WTC11 (cell line): Measurements from ENCODE around the gene RPS15. TPM values are rescaled to one million over a fixed set of nuclear protein-coding genes. Genes with fewer than 3 reads are reported as not detected.

Experiments
- ARID4B ChIP-seq: sonication (generic); formaldehyde crosslinking; IDR thresholded peaks from 2 replicates; pipeline ENCODE4 v1.8.0; 2023; ENCODE audit warnings: missing genetic modification reagents, mild to moderate bottlenecking, borderline replicate concordance
- CBFB ChIP-seq: sonication (generic); formaldehyde crosslinking; IDR thresholded peaks from 2 replicates; pipeline ENCODE4 v1.8.1; 2022; ENCODE audit warnings: mild to moderate bottlenecking, low read depth, missing genetic modification reagents
- E2F5 ChIP-seq: sonication (generic); formaldehyde crosslinking; IDR thresholded peaks from 2 replicates; pipeline ENCODE4 v1.8.1; 2022; ENCODE audit warnings: mild to moderate bottlenecking, moderate library complexity, missing genetic modification reagents
- FOXK1 ChIP-seq: sonication (generic); formaldehyde crosslinking; IDR thresholded peaks from 2 replicates; pipeline ENCODE4 v1.8.0; 2022; ENCODE audit warnings: mild to moderate bottlenecking, moderate library complexity, missing genetic modification reagents
- IRF2 ChIP-seq: sonication (generic); formaldehyde crosslinking; IDR thresholded peaks from 2 replicates; pipeline ENCODE4 v1.8.0; 2022; ENCODE audit warnings: low read depth, missing genetic modification reagents, borderline replicate concordance
- KAT7 ChIP-seq: sonication (generic); formaldehyde crosslinking; IDR thresholded peaks from 2 replicates; pipeline ENCODE4 v1.8.1; 2023; ENCODE audit warnings: missing genetic modification reagents, mild to moderate bottlenecking, borderline replicate concordance
- MYBL2 ChIP-seq: sonication (generic); formaldehyde crosslinking; IDR thresholded peaks from 2 replicates; pipeline ENCODE4 v1.8.1; 2023; ENCODE audit warnings: mild to moderate bottlenecking, moderate library complexity, missing genetic modification reagents
- PRRX2 ChIP-seq: fragments of 250-450 bp; sonication (Bioruptor Pico); IDR thresholded peaks from 2 replicates; pipeline ENCODE4 v1.8.0; 2021; ENCODE audit warnings: mild to moderate bottlenecking
- RELA ChIP-seq: sonication (generic); formaldehyde crosslinking; IDR thresholded peaks from 2 replicates; pipeline ENCODE4 v1.8.1; 2022; ENCODE audit warnings: missing genetic modification reagents, mild to moderate bottlenecking, borderline replicate concordance
- SMAD3 ChIP-seq: sonication (generic); formaldehyde crosslinking; IDR thresholded peaks from 2 replicates; pipeline ENCODE4 v1.8.0; 2022; ENCODE audit warnings: missing genetic modification reagents, mild to moderate bottlenecking, borderline replicate concordance
- SP1 ChIP-seq: sonication (generic); formaldehyde crosslinking; conservative IDR thresholded peaks from 2 replicates; pipeline ENCODE4 v1.8.1; 2022; ENCODE audit warnings: missing genetic modification reagents
- TP53 ChIP-seq: sonication (generic); formaldehyde crosslinking; IDR thresholded peaks from 2 replicates; pipeline ENCODE4 v1.8.1; 2023; ENCODE audit warnings: mild to moderate bottlenecking, missing genetic modification reagents
- ZNF121 ChIP-seq: sonication (generic); formaldehyde crosslinking; IDR thresholded peaks from 2 replicates; pipeline ENCODE4 v1.8.0; 2023; ENCODE audit warnings: missing genetic modification reagents
- ZNF232 ChIP-seq: sonication (generic); formaldehyde crosslinking; IDR thresholded peaks from 2 replicates; pipeline ENCODE4 v1.8.0; 2022; ENCODE audit warnings: mild to moderate bottlenecking, missing genetic modification reagents
- ZNF263 ChIP-seq: sonication (generic); formaldehyde crosslinking; IDR thresholded peaks from 2 replicates; pipeline ENCODE4 v1.8.1; 2022; ENCODE audit warnings: low read depth, mild to moderate bottlenecking, moderate library complexity, missing genetic modification reagents
- ZNF317 ChIP-seq: sonication (generic); formaldehyde crosslinking; IDR thresholded peaks from 2 replicates; pipeline ENCODE4 v1.8.1; 2023; ENCODE audit warnings: low read depth, mild to moderate bottlenecking, moderate library complexity, missing genetic modification reagents, borderline replicate concordance
- ZNF416 ChIP-seq: fragments of 250-450 bp; sonication (Bioruptor Pico); IDR thresholded peaks from 2 replicates; pipeline ENCODE4 v1.9.0; 2021; ENCODE audit warnings: mild to moderate bottlenecking, inconsistent platforms
- ZNF423 ChIP-seq: fragments of 250-450 bp; sonication (Bioruptor Pico); IDR thresholded peaks from 2 replicates; pipeline ENCODE4 v2.1.2; 2022; ENCODE audit warnings: mild to moderate bottlenecking, moderate library complexity
- total RNA-seq: library from RNA; stranded (reverse); gene quantifications from 3 replicates; pipeline ENCODE4 v1.2.3, GENCODE V29; 2021
- TF ChIP-seq, protein P1 (sequence below): sonication (generic); formaldehyde crosslinking; IDR thresholded peaks from 2 replicates; pipeline ENCODE4 v1.8.0; 2023; ENCODE audit warnings: mild to moderate bottlenecking, missing genetic modification reagents
- TF ChIP-seq, protein P2 (sequence below): sonication (generic); formaldehyde crosslinking; IDR thresholded peaks from 2 replicates; pipeline ENCODE4 v1.8.1; 2022; ENCODE audit warnings: mild to moderate bottlenecking, missing genetic modification reagents, moderate library complexity, borderline replicate concordance
- TF ChIP-seq, protein P3 (sequence below): sonication (generic); formaldehyde crosslinking; IDR thresholded peaks from 2 replicates; pipeline ENCODE4 v1.8.1; 2023; ENCODE audit warnings: mild to moderate bottlenecking, missing genetic modification reagents, borderline replicate concordance
- TF ChIP-seq, protein P4 (sequence below): sonication (generic); formaldehyde crosslinking; IDR thresholded peaks from 2 replicates; pipeline ENCODE4 v1.8.0; 2022; ENCODE audit warnings: mild to moderate bottlenecking, missing genetic modification reagents

RPS15 gene
- total RNA-seq, 1 experiment from 2014 or later, result 1,932 TPM

DNA sequence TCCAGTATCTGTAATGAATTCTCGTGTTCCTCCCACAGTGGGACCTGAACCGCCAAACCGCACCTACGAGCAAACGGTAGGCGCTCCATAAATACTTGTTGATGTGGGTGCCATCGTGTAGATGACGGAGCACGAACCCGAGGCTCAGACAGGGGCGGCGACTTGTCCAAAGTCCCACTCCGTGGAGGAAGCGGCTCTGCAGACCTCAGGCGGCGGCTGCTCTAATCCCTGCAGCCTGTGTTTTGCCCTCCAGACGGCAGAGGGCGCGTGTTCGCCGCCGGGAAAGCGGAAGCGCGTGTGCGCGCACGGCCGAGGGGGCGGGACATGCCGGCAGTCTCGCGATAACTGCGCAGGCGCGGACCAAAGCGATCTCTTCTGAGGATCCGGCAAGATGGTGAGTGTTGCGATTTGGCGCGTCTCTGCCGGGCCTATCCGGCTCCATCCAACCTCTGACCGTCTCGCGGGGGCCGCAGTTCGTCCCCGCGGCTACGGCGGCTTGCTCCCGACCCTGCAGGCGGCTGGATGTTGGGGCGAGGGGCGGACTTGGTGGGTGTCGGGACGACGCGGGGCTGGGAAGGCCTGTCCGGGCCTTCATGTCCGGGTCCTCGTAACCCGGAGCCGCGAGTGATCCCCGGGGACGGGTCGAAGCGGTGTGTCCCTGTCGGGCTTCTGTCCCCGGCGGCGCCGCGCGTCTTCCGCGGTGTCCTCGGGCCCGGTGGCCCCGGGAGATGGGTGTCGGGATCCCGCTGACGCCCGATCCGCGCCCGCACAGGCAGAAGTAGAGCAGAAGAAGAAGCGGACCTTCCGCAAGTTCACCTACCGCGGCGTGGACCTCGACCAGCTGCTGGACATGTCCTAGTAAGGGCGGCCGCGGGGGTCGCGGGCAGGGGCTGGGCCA lies at the start of gene RPS15 (continued):
- TF ChIP-seq ZNF232 (CRISPR knock-in tag), result no peak
- TF ChIP-seq KAT7 (CRISPR knock-in tag), result peak; percentile 69; the same call in 1 of the 2 replicates
- TF ChIP-seq RELA (CRISPR knock-in tag), result peak; percentile 20; the same call in 1 of the 2 replicates
- no peak; the same call in 1 of the 2 replicates for TF ChIP-seq ZNF416 (CRISPR knock-in tag)
- TF ChIP-seq ZNF423 (CRISPR knock-in tag), result no peak
- no peak for TF ChIP-seq IRF2 (CRISPR knock-in tag)
- peak; percentile 47; the same call in 1 of the 2 replicates for TF ChIP-seq ZNF317 (CRISPR knock-in tag)
- TF ChIP-seq ZNF263, result no peak
- peak; percentile 94 for TF ChIP-seq TP53 (CRISPR knock-in tag)
- TF ChIP-seq, protein P1, sequence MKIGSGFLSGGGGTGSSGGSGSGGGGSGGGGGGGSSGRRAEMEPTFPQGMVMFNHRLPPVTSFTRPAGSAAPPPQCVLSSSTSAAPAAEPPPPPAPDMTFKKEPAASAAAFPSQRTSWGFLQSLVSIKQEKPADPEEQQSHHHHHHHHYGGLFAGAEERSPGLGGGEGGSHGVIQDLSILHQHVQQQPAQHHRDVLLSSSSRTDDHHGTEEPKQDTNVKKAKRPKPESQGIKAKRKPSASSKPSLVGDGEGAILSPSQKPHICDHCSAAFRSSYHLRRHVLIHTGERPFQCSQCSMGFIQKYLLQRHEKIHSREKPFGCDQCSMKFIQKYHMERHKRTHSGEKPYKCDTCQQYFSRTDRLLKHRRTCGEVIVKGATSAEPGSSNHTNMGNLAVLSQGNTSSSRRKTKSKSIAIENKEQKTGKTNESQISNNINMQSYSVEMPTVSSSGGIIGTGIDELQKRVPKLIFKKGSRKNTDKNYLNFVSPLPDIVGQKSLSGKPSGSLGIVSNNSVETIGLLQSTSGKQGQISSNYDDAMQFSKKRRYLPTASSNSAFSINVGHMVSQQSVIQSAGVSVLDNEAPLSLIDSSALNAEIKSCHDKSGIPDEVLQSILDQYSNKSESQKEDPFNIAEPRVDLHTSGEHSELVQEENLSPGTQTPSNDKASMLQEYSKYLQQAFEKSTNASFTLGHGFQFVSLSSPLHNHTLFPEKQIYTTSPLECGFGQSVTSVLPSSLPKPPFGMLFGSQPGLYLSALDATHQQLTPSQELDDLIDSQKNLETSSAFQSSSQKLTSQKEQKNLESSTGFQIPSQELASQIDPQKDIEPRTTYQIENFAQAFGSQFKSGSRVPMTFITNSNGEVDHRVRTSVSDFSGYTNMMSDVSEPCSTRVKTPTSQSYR (CRISPR knock-in tag), result peak; percentile 74; the same call in 1 of the 2 replicates
- no peak for TF ChIP-seq ZNF121 (CRISPR knock-in tag)
- peak; percentile 97 for TF ChIP-seq SP1 (CRISPR knock-in tag)
- peak; percentile 88 for TF ChIP-seq FOXK1 (CRISPR knock-in tag)
- TF ChIP-seq, protein P2, sequence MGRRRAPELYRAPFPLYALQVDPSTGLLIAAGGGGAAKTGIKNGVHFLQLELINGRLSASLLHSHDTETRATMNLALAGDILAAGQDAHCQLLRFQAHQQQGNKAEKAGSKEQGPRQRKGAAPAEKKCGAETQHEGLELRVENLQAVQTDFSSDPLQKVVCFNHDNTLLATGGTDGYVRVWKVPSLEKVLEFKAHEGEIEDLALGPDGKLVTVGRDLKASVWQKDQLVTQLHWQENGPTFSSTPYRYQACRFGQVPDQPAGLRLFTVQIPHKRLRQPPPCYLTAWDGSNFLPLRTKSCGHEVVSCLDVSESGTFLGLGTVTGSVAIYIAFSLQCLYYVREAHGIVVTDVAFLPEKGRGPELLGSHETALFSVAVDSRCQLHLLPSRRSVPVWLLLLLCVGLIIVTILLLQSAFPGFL (CRISPR knock-in tag), result 0 out of 2 replicates have a peak, but pooled peaks have one; percentile 88
- TF ChIP-seq CBFB (CRISPR knock-in tag), result peak; percentile 92
- TF ChIP-seq, protein P3, sequence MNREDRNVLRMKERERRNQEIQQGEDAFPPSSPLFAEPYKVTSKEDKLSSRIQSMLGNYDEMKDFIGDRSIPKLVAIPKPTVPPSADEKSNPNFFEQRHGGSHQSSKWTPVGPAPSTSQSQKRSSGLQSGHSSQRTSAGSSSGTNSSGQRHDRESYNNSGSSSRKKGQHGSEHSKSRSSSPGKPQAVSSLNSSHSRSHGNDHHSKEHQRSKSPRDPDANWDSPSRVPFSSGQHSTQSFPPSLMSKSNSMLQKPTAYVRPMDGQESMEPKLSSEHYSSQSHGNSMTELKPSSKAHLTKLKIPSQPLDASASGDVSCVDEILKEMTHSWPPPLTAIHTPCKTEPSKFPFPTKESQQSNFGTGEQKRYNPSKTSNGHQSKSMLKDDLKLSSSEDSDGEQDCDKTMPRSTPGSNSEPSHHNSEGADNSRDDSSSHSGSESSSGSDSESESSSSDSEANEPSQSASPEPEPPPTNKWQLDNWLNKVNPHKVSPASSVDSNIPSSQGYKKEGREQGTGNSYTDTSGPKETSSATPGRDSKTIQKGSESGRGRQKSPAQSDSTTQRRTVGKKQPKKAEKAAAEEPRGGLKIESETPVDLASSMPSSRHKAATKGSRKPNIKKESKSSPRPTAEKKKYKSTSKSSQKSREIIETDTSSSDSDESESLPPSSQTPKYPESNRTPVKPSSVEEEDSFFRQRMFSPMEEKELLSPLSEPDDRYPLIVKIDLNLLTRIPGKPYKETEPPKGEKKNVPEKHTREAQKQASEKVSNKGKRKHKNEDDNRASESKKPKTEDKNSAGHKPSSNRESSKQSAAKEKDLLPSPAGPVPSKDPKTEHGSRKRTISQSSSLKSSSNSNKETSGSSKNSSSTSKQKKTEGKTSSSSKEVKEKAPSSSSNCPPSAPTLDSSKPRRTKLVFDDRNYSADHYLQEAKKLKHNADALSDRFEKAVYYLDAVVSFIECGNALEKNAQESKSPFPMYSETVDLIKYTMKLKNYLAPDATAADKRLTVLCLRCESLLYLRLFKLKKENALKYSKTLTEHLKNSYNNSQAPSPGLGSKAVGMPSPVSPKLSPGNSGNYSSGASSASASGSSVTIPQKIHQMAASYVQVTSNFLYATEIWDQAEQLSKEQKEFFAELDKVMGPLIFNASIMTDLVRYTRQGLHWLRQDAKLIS (CRISPR knock-in tag), result peak; percentile 85
- peak; percentile 86; the same call in 1 of the 2 replicates for TF ChIP-seq SMAD3
- peak; percentile 67; the same call in 1 of the 2 replicates for TF ChIP-seq ARID4B (CRISPR knock-in tag)
- TF ChIP-seq MYBL2 (CRISPR knock-in tag), result peak; percentile 41; the same call in 1 of the 2 replicates
- peak; percentile 72 for TF ChIP-seq E2F5 (CRISPR knock-in tag)
- TF ChIP-seq, protein P4, sequence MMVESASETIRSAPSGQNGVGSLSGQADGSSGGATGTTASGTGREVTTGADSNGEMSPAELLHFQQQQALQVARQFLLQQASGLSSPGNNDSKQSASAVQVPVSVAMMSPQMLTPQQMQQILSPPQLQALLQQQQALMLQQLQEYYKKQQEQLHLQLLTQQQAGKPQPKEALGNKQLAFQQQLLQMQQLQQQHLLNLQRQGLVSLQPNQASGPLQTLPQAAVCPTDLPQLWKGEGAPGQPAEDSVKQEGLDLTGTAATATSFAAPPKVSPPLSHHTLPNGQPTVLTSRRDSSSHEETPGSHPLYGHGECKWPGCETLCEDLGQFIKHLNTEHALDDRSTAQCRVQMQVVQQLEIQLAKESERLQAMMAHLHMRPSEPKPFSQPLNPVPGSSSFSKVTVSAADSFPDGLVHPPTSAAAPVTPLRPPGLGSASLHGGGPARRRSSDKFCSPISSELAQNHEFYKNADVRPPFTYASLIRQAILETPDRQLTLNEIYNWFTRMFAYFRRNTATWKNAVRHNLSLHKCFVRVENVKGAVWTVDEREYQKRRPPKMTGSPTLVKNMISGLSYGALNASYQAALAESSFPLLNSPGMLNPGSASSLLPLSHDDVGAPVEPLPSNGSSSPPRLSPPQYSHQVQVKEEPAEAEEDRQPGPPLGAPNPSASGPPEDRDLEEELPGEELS (CRISPR knock-in tag), result peak; percentile 89
- TF ChIP-seq PRRX2 (CRISPR knock-in tag), result no peak
